ENCODE data around the gene TARS2. TPM values are rescaled to one million over a fixed set of nuclear protein-coding genes. Genes with fewer than 3 reads are reported as not detected.

The TARS2 gene
- total RNA-seq, 2 donors from 2014 or later = 19.1 to 30.4 TPM

GRCh38 chr1:150546294-150546937 is 59.2 kb downstream of the TARS2 start:
- no peaks in the 10 kb centered on the region for H3K27me3 ChIP-seq
- H3K4me1 ChIP-seq = no peaks in the 10 kb centered on the region
- no peaks in the 10 kb centered on the region for H3K36me3 ChIP-seq
- no peak overlapping the region for H3K27ac ChIP-seq
- DNase-seq = no peak
- H3K9me3 ChIP-seq = no peaks in the 10 kb centered on the region
- TF ChIP-seq CTCF (IDR thresholded peaks at IDR 0.05) = no peak
- intact Hi-C loops (cut with DNase I) = no loop called here
- no peak overlapping the region for H3K4me3 ChIP-seq
- no peak overlapping the region for H3K9ac ChIP-seq (ENCODE audit: low read depth in 2 of 2, low read length in 2 of 2)

DNA sequence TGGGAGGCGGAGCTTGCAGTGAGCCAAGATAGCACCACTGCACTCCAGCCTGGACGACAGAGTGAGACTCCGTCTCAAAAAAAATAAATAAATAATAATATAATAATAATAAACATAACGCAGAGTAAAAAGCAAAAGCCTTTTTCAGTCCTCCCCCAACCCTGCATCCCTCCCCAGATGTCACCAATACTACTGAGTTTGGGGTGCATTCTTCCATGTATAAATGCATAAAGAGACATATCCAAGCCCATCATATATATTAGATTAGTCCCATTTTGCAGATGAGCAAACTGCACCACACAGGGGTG is 61.1 kb downstream of the TARS2 start:
- Histone ChIP-seq H3K4me1 (no peaks in the 10 kb centered on the region), H3K9me3 (no peaks in the 10 kb centered on the region), H3K4me3 (peak overlapping the region; percentile 62), H3K27ac (peak overlapping the region; percentile 67), H3K27me3 (no peaks in the 10 kb centered on the region), H3K9ac (ENCODE audit: low read depth in 2 of 2, low read length in 2 of 2) (peak overlapping the region; percentile 61 to 68), H3K36me3 (no peaks in the 10 kb centered on the region)
- no peak for DNase-seq
- TF ChIP-seq CTCF (IDR thresholded peaks at IDR 0.05) = no peak
- intact Hi-C loops (cut with DNase I) = no loop called here

DNA sequence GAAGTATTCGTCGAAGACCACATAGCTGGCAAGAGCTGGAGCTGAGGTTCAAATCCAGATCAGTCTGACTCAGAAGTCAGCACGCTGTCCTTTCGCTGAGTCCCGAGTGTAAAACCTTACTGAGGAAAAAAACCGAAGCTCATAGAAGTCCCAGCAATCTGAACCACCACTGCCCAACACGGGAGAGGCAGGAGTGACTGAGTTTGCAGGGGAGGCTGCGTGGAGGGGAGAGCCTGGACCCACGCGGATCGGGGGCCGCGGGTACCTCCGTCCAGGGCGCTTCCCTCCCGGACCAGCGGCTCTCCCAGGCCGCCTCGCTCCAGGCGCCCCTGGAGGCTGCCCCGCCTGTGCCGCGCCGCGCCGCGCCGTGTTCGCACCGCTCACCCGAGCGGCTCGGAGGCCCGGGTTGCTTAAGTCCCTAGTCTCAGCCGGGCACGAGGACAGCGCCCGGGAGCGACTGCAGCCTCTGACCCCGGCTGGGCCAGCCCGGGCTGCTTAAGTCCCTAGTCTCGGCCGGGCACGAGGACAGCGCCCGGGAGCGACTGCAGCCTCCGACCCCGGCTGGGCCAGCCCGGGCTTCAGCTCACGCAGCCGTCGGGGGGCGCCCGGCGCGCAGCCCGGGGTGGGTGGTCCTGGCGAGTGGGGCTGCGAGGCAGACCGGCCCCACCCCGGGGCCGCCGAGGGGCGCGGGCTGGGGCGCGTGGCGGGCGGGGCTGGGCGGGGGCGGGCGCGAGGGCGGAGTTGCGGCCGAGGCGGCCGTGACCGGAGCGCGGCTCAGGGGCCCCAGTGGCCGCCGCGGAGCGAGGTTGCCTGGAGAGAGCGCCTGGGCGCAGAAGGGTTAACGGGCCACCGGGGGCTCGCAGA is 61.6 kb downstream of the TARS2 start, which contains the start of gene ADAMTSL4:
Gene ADAMTSL4, plus strand, starts transcription at position 777 of the 864 bp plus-strand sequence. CDS start 2,881 bp downstream, outside the sequence.
- Histone ChIP-seq H3K27me3 (no peaks in the 10 kb centered on the region), H3K36me3 (no peaks in the 10 kb centered on the region), H3K27ac (peak within 1 kb of the TSS; percentile 73), H3K9ac (ENCODE audit: low read depth in 2 of 2, low read length in 2 of 2) (peak within 1 kb of the TSS; percentile 68 to 72), H3K9me3 (no peaks in the 10 kb centered on the region), H3K4me1 (no peaks in the 10 kb centered on the region), H3K4me3 (peak within 1 kb of the TSS; percentile 62)
- no peak for DNase-seq
- no peak for TF ChIP-seq CTCF (IDR thresholded peaks at IDR 0.05)
- intact Hi-C loops (cut with DNase I) = no loop called here

DNA sequence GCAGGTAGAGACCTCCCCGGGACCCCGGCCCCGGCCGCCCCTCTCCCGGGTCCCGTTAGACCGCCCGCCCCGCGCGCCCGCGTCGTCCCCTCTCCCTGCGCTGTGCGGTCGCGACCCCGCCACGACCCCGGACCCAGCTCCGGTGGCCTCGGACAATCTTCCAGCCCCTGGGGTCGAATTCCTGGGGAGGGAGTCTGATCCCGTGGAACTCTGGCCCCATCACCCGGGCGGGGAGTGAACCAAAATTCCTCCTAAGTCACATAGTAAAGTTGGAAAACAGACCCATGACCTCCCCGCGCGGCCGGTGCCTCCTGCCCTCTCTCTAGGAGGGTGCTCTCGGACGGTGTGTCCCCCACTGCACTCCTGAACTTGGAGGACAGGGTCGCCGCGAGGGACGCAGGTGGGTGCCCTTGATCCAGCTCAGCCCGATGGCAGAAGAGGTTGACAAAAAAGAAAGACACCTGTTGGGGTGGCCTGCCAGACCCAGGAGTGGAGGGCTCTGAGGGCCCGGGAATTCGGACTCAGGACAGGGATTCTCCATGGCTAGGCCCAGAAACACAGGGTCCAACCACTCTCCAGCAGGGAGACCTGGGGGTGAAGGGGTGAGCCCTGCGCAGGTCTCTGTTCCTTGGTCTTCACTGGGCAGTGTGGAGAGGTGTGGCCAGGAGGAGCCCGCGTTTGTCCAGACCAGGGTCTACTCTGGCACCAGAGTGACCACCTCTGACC is 62.4 kb downstream of the TARS2 start:
- peak overlapping the region; percentile 62 for H3K4me3 ChIP-seq
- H3K4me1 ChIP-seq = no peaks in the 10 kb centered on the region
- no peaks in the 10 kb centered on the region for H3K36me3 ChIP-seq
- H3K9me3 ChIP-seq = no peaks in the 10 kb centered on the region
- intact Hi-C loops (cut with DNase I) = loop anchor here (10.0 kb wide), 1 partner anchor 265 kb away; no protein-coding TSS in a partner anchor
- H3K27ac ChIP-seq = peak overlapping the region; percentile 73
- H3K9ac ChIP-seq (ENCODE audit: low read depth in 2 of 2, low read length in 2 of 2) = peak overlapping the region; percentile 63 to 72
- no peaks in the 10 kb centered on the region for H3K27me3 ChIP-seq
- no peak for DNase-seq
- TF ChIP-seq CTCF (IDR thresholded peaks at IDR 0.05) = no peak

Data from colonic mucosa (tissue), 4 donors.